ENCODE data around the gene TRIP12. TPM values are rescaled to one million over a fixed set of nuclear protein-coding genes. Genes with fewer than 3 reads are reported as not detected.
"Not testable (repeated sequence)": the region's sequence is repeated elsewhere in the genome, so short reads cannot be mapped to it uniquely, and the experiment has no call there.

The TRIP12 gene
- total RNA-seq, 1 experiment from 2014 or later: 167 TPM

- H3K4me3 ChIP-seq: no peak overlapping the region
- H3K27ac ChIP-seq: peak overlapping the region; percentile 79
- DNase-seq: peak; percentile 76 to 92
Measured at GRCh38 chr2:229901819-229902218, 20.0 kb downstream of the TRIP12 start.

GRCh38 chr2:229900514-229900913 lies 21.3 kb downstream of the TRIP12 start:
- not testable (repeated sequence) for H3K9me3 ChIP-seq (replicated peaks); DNase-seq; H3K4me3 ChIP-seq; H3K27me3 ChIP-seq; H3K27ac ChIP-seq
- Histone ChIP-seq H3K4me1 (peaks cover 20% of the 10 kb centered on the region), H3K36me3 (peaks cover 22% of the 10 kb centered on the region)

More at GRCh38 chr2:229901819-229902218, 20.0 kb downstream of the TRIP12 start:
- Histone ChIP-seq H3K4me1 (peaks cover 20% of the 10 kb centered on the region), H3K9me3 (replicated peaks) (no peaks in the 10 kb centered on the region), H3K27me3 (no peaks in the 10 kb centered on the region), H3K36me3 (peaks cover 26% of the 10 kb centered on the region)

- Histone ChIP-seq H3K27me3 (no peaks in the 10 kb centered on the region), H3K27ac (no peak overlapping the region), H3K36me3 (peaks cover 19% of the 10 kb centered on the region), H3K9me3 (replicated peaks) (no peaks in the 10 kb centered on the region), H3K4me3 (no peak overlapping the region), H3K4me1 (peaks cover 20% of the 10 kb centered on the region)
- DNase-seq: no peak
Measured at GRCh38 chr2:229900012-229900411, 21.8 kb downstream of the TRIP12 start.

GRCh38 chr2:229899604-229900003 lies 22.2 kb downstream of the TRIP12 start:
- H3K27me3 ChIP-seq: no peaks in the 10 kb centered on the region
- DNase-seq: no peak
- H3K9me3 ChIP-seq (replicated peaks): no peaks in the 10 kb centered on the region
- no peak overlapping the region for H3K27ac ChIP-seq
- peaks cover 20% of the 10 kb centered on the region for H3K4me1 ChIP-seq
- H3K4me3 ChIP-seq: no peak overlapping the region
- H3K36me3 ChIP-seq: peaks cover 18% of the 10 kb centered on the region

GRCh38 chr2:229896857-229897256 lies 25.0 kb downstream of the TRIP12 start:
- H3K27me3 ChIP-seq: no peaks in the 10 kb centered on the region
- peaks cover 10% of the 10 kb centered on the region; the same call in 1 of the 2 replicates for H3K4me1 ChIP-seq
- no peaks in the 10 kb centered on the region for H3K9me3 ChIP-seq (replicated peaks)
- H3K36me3 ChIP-seq: peaks cover 8% of the 10 kb centered on the region; the same call in 1 of the 2 replicates
- DNase-seq: no peak
- no peak overlapping the region for H3K27ac ChIP-seq
- H3K4me3 ChIP-seq: no peak overlapping the region

- H3K9me3 ChIP-seq (replicated peaks): no peaks in the 10 kb centered on the region
- no peak overlapping the region for H3K27ac ChIP-seq
- H3K4me1 ChIP-seq: no peaks in the 10 kb centered on the region
- DNase-seq: no peak
- no peaks in the 10 kb centered on the region for H3K27me3 ChIP-seq
- no peak overlapping the region for H3K4me3 ChIP-seq
- H3K36me3 ChIP-seq: peaks cover 15% of the 10 kb centered on the region
Measured at GRCh38 chr2:229889023-229889422, 32.8 kb downstream of the TRIP12 start.

- H3K4me1 ChIP-seq: no peaks in the 10 kb centered on the region
- H3K9me3 ChIP-seq (replicated peaks): no peaks in the 10 kb centered on the region
- H3K4me3 ChIP-seq: no peak overlapping the region
- no peak for DNase-seq
- H3K36me3 ChIP-seq: peaks cover 15% of the 10 kb centered on the region
- H3K27ac ChIP-seq: no peak overlapping the region
- no peaks in the 10 kb centered on the region for H3K27me3 ChIP-seq
Measured at GRCh38 chr2:229888031-229888430, 33.8 kb downstream of the TRIP12 start.

- Histone ChIP-seq H3K36me3 (peaks cover 15% of the 10 kb centered on the region), H3K4me1 (no peaks in the 10 kb centered on the region), H3K27me3 (no peaks in the 10 kb centered on the region), H3K9me3 (replicated peaks) (no peaks in the 10 kb centered on the region), H3K27ac (no peak overlapping the region), H3K4me3 (no peak overlapping the region)
- no peak for DNase-seq
Measured at GRCh38 chr2:229887441-229887840, 34.4 kb downstream of the TRIP12 start.

GRCh38 chr2:229884775-229885699 lies 36.8 kb downstream of the TRIP12 start:
- Histone ChIP-seq H3K4me1 (no peaks in the 10 kb centered on the region), H3K27ac (no peak overlapping the region)
- DNase-seq: no peak

GRCh38 chr2:229882583-229882982 lies 39.2 kb downstream of the TRIP12 start:
- H3K4me3 ChIP-seq: no peak overlapping the region
- H3K36me3 ChIP-seq: peaks cover 43% of the 10 kb centered on the region
- H3K27ac ChIP-seq: no peak overlapping the region
- no peaks in the 10 kb centered on the region for H3K9me3 ChIP-seq (replicated peaks)
- no peaks in the 10 kb centered on the region for H3K4me1 ChIP-seq
- H3K27me3 ChIP-seq: no peaks in the 10 kb centered on the region
- no peak for DNase-seq

More at GRCh38 chr2:229884775-229885699, 36.8 kb downstream of the TRIP12 start:
- H3K4me3 ChIP-seq: no peak overlapping the region
- H3K9me3 ChIP-seq (replicated peaks): no peaks in the 10 kb centered on the region
- peaks cover 24% of the 10 kb centered on the region for H3K36me3 ChIP-seq
- H3K27me3 ChIP-seq: no peaks in the 10 kb centered on the region

GRCh38 chr2:229880892-229881586 lies 40.8 kb downstream of the TRIP12 start:
- no peaks in the 10 kb centered on the region for H3K27me3 ChIP-seq
- H3K9me3 ChIP-seq (replicated peaks): no peaks in the 10 kb centered on the region
- peaks cover 44% of the 10 kb centered on the region for H3K36me3 ChIP-seq
- no peak overlapping the region for H3K27ac ChIP-seq
- DNase-seq: no peak
- no peaks in the 10 kb centered on the region for H3K4me1 ChIP-seq
- H3K4me3 ChIP-seq: no peak overlapping the region

GRCh38 chr2:229879191-229879950 lies 42.4 kb downstream of the TRIP12 start:
- no peaks in the 10 kb centered on the region for H3K4me1 ChIP-seq
- peaks cover 37% of the 10 kb centered on the region for H3K36me3 ChIP-seq
- H3K4me3 ChIP-seq: no peak overlapping the region
- DNase-seq: no peak
- no peaks in the 10 kb centered on the region for H3K9me3 ChIP-seq (replicated peaks)
- H3K27me3 ChIP-seq: no peaks in the 10 kb centered on the region
- H3K27ac ChIP-seq: no peak overlapping the region

GRCh38 chr2:229875549-229875948 lies 46.3 kb downstream of the TRIP12 start:
- Histone ChIP-seq H3K27ac (no peak overlapping the region), H3K9me3 (replicated peaks) (no peaks in the 10 kb centered on the region), H3K27me3 (no peaks in the 10 kb centered on the region), H3K4me1 (peaks cover 7% of the 10 kb centered on the region), H3K4me3 (no peak overlapping the region), H3K36me3 (peaks cover 45% of the 10 kb centered on the region)
- no peak for DNase-seq

GRCh38 chr2:229874647-229875046 lies 47.2 kb downstream of the TRIP12 start:
- Histone ChIP-seq H3K27ac (no peak overlapping the region), H3K27me3 (no peaks in the 10 kb centered on the region), H3K9me3 (replicated peaks) (no peaks in the 10 kb centered on the region), H3K4me3 (no peak overlapping the region), H3K4me1 (peaks cover 10% of the 10 kb centered on the region), H3K36me3 (peaks cover 46% of the 10 kb centered on the region)
- no peak for DNase-seq

Measured in SJCRH30 (cell line).